ENCODE measurements around the gene SETD1B. TPM values are rescaled to one million over a fixed set of nuclear protein-coding genes. Genes with fewer than 3 reads are reported as not detected.
A peak's percentile ranks its signal among the peaks of the same experiment; 100 is the strongest.

SETD1B gene
- total RNA-seq, 1 donor, result 5.8 TPM

GRCh38 chr12:121816925-121817647 lies 13.3 kb downstream of the SETD1B start:
- Histone ChIP-seq H3K27me3 (ENCODE audit: insufficient read depth, low read length) (no peaks in the 10 kb centered on the region), H4K20me1 (ENCODE audit: insufficient read depth, low read length) (peaks cover 35% of the 10 kb centered on the region), H3K27ac (ENCODE audit: low read depth, low read length) (no peak overlapping the region), H3K4me2 (ENCODE audit: insufficient read depth, low read length) (no peak overlapping the region), H3K9me3 (ENCODE audit: low read depth, low read length) (no peaks in the 10 kb centered on the region), H3K79me2 (ENCODE audit: insufficient read depth, low read length) (peaks cover 61% of the 10 kb centered on the region), H2AFZ (ENCODE audit: low read length) (no peak overlapping the region), H3K36me3 (ENCODE audit: insufficient read depth, low read length) (peaks cover 79% of the 10 kb centered on the region), H3K4me1 (ENCODE audit: insufficient read depth, low read length) (peaks cover 10% of the 10 kb centered on the region), H3K4me3 (ENCODE audit: insufficient read depth, low read length) (no peak overlapping the region)
- peak; percentile 45 for DNase-seq (ENCODE audit: insufficient read length, low spot score, missing footprints)
- TF ChIP-seq CTCF (IDR thresholded peaks at IDR 0.05; ENCODE audit: extremely low read depth, low read depth, low read length), result no peak

- Histone ChIP-seq H3K9me3 (ENCODE audit: low read depth, low read length) (no peaks in the 10 kb centered on the region), H3K4me3 (ENCODE audit: insufficient read depth, low read length) (no peak overlapping the region), H3K27me3 (ENCODE audit: insufficient read depth, low read length) (no peaks in the 10 kb centered on the region), H3K36me3 (ENCODE audit: insufficient read depth, low read length) (peaks cover 84% of the 10 kb centered on the region), H3K27ac (ENCODE audit: low read depth, low read length) (no peak overlapping the region), H3K4me2 (ENCODE audit: insufficient read depth, low read length) (no peak overlapping the region), H4K20me1 (ENCODE audit: insufficient read depth, low read length) (peaks cover 29% of the 10 kb centered on the region), H2AFZ (ENCODE audit: low read length) (no peak overlapping the region), H3K4me1 (ENCODE audit: insufficient read depth, low read length) (peaks cover 5% of the 10 kb centered on the region), H3K79me2 (ENCODE audit: insufficient read depth, low read length) (peaks cover 55% of the 10 kb centered on the region)
- no peak for TF ChIP-seq CTCF (IDR thresholded peaks at IDR 0.05; ENCODE audit: extremely low read depth, low read depth, low read length)
- peak; percentile 79 for DNase-seq (ENCODE audit: insufficient read length, low spot score, missing footprints)
These were observed 13.8 kb downstream of the SETD1B start for GRCh38 chr12:121817648-121818043.

- Histone ChIP-seq H4K20me1 (ENCODE audit: insufficient read depth, low read length) (peaks cover 22% of the 10 kb centered on the region), H3K4me2 (ENCODE audit: insufficient read depth, low read length) (no peak overlapping the region), H2AFZ (ENCODE audit: low read length) (no peak overlapping the region), H3K79me2 (ENCODE audit: insufficient read depth, low read length) (peaks cover 44% of the 10 kb centered on the region), H3K9me3 (ENCODE audit: low read depth, low read length) (no peaks in the 10 kb centered on the region), H3K4me1 (ENCODE audit: insufficient read depth, low read length) (no peaks in the 10 kb centered on the region), H3K4me3 (ENCODE audit: insufficient read depth, low read length) (no peak overlapping the region), H3K36me3 (ENCODE audit: insufficient read depth, low read length) (peaks cover 85% of the 10 kb centered on the region), H3K27me3 (ENCODE audit: insufficient read depth, low read length) (no peaks in the 10 kb centered on the region), H3K27ac (ENCODE audit: low read depth, low read length) (no peak overlapping the region)
- DNase-seq (ENCODE audit: insufficient read length, low spot score, missing footprints), result peak; percentile 51
- TF ChIP-seq CTCF (IDR thresholded peaks at IDR 0.05; ENCODE audit: extremely low read depth, low read depth, low read length), result no peak
These were observed 15.6 kb downstream of the SETD1B start for GRCh38 chr12:121819212-121819949.

GRCh38 chr12:121820056-121820455 lies 16.2 kb downstream of the SETD1B start:
- Histone ChIP-seq H3K27ac (ENCODE audit: low read depth, low read length) (no peak overlapping the region), H3K36me3 (ENCODE audit: insufficient read depth, low read length) (peaks cover 85% of the 10 kb centered on the region), H3K4me1 (ENCODE audit: insufficient read depth, low read length) (no peaks in the 10 kb centered on the region), H3K4me2 (ENCODE audit: insufficient read depth, low read length) (no peak overlapping the region), H4K20me1 (ENCODE audit: insufficient read depth, low read length) (peaks cover 22% of the 10 kb centered on the region), H2AFZ (ENCODE audit: low read length) (no peak overlapping the region), H3K27me3 (ENCODE audit: insufficient read depth, low read length) (no peaks in the 10 kb centered on the region), H3K9me3 (ENCODE audit: low read depth, low read length) (no peaks in the 10 kb centered on the region), H3K4me3 (ENCODE audit: insufficient read depth, low read length) (no peak overlapping the region), H3K79me2 (ENCODE audit: insufficient read depth, low read length) (peaks cover 39% of the 10 kb centered on the region)
- TF ChIP-seq CTCF (IDR thresholded peaks at IDR 0.05; ENCODE audit: extremely low read depth, low read depth, low read length), result no peak
- peak; percentile 67 for DNase-seq (ENCODE audit: insufficient read length, low spot score, missing footprints)
